Measurements from ENCODE around the gene C8B.

C8B gene

DNA sequence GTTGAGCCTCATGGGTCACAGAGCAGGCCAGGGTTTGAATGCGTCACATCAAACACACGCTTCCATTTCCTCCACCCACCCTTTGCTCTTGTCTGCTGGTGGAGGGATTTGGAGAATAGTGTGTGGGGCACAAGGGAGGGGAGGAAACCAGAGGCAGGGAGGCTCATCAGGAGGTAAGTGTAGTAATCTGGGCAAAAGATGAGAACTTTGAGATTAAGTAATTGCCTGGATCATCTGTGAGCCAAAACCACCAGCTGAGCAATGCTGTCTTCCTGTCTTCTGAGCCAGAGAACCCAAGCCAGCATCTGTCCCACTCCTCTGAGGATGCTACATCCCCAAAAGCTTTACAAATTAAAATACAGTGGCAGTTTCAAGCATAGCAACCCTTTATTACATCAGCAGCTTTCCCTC lies 45.2 kb downstream of the C8B start:
- DNase-seq (ENCODE audit: low read depth), result no peak
- TF ChIP-seq CTCF (IDR thresholded peaks at IDR 0.05; ENCODE audit: low read depth, low read length, missing control alignments), result no peak
- no peak overlapping the region for H3K4me3 ChIP-seq (ENCODE audit: low read depth, low read length)

GRCh38 chr1:56917356-56917755 lies 48.5 kb downstream of the C8B start:
- no peak for DNase-seq (ENCODE audit: low read depth)
- TF ChIP-seq CTCF (IDR thresholded peaks at IDR 0.05; ENCODE audit: low read depth, low read length, missing control alignments), result no peak
- no peak overlapping the region for H3K4me3 ChIP-seq (ENCODE audit: low read depth, low read length)

GRCh38 chr1:56916630-56917029 lies 49.2 kb downstream of the C8B start:
- H3K4me3 ChIP-seq (ENCODE audit: low read depth, low read length), result no peak overlapping the region
- TF ChIP-seq CTCF (IDR thresholded peaks at IDR 0.05; ENCODE audit: low read depth, low read length, missing control alignments), result no peak
- no peak for DNase-seq (ENCODE audit: low read depth)

DNA sequence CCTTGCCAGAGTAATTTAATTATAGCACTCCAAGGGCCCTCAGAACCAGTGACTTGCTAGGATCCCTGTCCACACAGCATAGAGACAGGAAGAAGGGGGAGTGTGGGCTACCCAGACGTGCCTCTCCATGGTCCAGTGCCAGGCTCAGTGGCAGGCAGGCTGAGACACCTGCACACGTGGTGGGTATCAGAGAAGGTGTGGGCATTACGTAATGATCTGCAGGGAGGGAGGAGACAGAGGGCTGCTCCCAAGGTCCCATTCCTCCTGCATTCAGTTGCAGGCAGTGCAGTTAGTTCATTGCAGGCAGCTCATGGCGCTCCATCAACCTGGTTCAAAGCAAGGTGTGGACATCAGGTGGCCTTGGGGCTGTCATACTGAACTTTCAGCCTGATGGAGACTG lies 49.9 kb downstream of the C8B start:
- no peak overlapping the region for H3K4me3 ChIP-seq (ENCODE audit: low read depth, low read length)
- DNase-seq (ENCODE audit: low read depth), result no peak
- TF ChIP-seq CTCF (IDR thresholded peaks at IDR 0.05; ENCODE audit: low read depth, low read length, missing control alignments), result no peak

- DNase-seq (ENCODE audit: low read depth), result no peak
- H3K4me3 ChIP-seq (ENCODE audit: low read depth, low read length), result no peak overlapping the region
- TF ChIP-seq CTCF (IDR thresholded peaks at IDR 0.05; ENCODE audit: low read depth, low read length, missing control alignments), result no peak
These were observed 53.5 kb downstream of the C8B start for GRCh38 chr1:56912325-56912724.

DNA sequence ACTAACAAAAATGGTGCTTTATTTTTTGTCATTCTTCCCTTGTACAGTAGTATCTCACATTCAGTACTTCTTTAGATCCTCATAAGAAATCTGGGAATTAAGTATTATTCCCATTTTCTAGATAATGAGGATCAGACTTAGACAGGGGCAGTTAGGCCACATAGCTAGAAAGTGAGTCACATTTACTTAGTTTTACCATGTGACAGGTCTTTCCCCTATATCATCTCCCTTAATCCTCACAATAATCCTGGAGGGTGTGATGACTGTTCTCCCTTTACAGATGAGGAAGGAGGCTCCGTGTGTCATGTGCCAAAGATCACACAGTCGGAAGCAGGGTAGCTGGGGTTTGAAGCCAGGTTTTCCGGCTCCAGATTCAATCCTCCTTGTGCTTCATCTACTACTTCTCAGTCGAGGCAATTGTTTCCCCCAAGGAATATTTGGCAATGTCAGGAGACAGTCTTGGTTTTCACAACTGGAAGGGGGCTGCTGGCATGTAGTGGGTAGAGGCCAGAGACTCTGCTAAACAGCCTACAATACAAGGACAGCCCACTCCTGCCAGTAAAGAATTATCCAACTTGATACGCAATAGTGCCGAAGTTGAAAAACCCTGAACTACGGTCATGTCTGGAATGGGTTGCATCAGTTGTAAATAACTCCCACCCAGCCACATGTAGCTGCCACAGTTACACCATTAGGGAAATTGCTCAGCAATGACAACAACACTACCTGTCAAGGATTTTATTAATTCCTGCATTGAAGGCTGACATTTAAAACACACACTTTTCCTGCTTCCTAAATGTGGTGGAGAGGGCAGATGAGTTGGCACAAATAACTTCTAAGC lies 54.5 kb downstream of the C8B start:
- H3K4me3 ChIP-seq (ENCODE audit: low read depth, low read length), result no peak overlapping the region
- TF ChIP-seq CTCF (IDR thresholded peaks at IDR 0.05; ENCODE audit: low read depth, low read length, missing control alignments), result no peak
- DNase-seq (ENCODE audit: low read depth), result no peak

- DNase-seq (ENCODE audit: low read depth), result no peak
- no peak for TF ChIP-seq CTCF (IDR thresholded peaks at IDR 0.05; ENCODE audit: low read depth, low read length, missing control alignments)
- no peak overlapping the region for H3K4me3 ChIP-seq (ENCODE audit: low read depth, low read length)
These were observed 55.3 kb downstream of the C8B start for GRCh38 chr1:56910441-56910985.
